Measurements from ENCODE around the gene ZNF605.
"Not testable (repeated sequence)": the region's sequence is repeated elsewhere in the genome, so short reads cannot be mapped to it uniquely, and the experiment has no call there.

The ZNF605 gene

DNA sequence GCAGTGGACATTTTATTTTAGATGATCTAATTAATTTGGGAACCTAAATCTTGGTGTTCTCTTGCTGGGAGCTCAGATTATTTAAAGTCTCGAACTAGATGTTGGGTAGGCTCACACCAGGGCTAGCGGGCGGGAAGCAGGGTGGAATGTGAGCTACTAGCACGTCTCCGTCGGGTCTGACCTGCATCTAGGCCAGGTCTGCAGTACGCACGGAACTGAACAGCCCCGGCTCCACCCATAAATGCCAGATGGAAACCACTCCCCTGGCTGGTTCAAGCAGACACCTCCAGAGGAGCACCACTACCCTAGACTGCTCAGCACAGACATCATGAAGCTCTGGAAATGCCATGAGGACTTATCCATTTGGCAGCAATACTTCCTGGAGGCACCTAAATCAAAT is 10.3 kb downstream of the ZNF605 start:
- H3K36me3 ChIP-seq (ENCODE audit: insufficient read depth, low read depth, low read length): peaks cover 23% of the 10 kb centered on the region
- H3K4me3 ChIP-seq (ENCODE audit: low read length): no peak overlapping the region
- peaks cover 97% of the 10 kb centered on the region for H3K9me3 ChIP-seq (ENCODE audit: insufficient read depth, low read depth, low read length)
- H3K4me1 ChIP-seq (ENCODE audit: insufficient read depth, low read length): no peaks in the 10 kb centered on the region
- no peaks in the 10 kb centered on the region for H3K27me3 ChIP-seq (ENCODE audit: insufficient read depth, low read length)
- no peak overlapping the region for H3K9ac ChIP-seq (ENCODE audit: low read depth, low read length)
- H3K27ac ChIP-seq (ENCODE audit: low read length): no peak overlapping the region

DNA sequence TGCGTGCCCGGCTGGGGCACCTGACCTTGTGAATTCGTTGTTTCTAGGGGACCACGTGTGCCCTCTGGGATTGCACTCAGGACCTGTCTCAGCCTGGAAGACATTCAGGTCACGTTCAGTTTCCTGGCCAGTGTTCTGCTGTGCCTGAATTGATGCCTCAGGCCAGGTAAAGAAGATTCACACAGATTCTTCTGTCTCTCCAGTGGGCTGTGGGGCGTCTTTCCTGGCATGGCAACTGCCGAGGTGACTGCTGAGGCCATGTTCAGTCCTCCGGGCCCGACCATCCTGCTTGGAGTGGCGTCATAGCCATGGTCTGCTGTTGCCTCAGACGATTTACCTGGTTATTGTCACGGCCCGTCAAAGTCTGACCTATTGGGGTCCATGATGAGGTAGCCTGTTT is 13.5 kb downstream of the ZNF605 start:
- peaks cover 74% of the 10 kb centered on the region for H3K9me3 ChIP-seq (ENCODE audit: insufficient read depth, low read depth, low read length)
- no peak overlapping the region for H3K4me3 ChIP-seq (ENCODE audit: low read length)
- H3K9ac ChIP-seq (ENCODE audit: low read depth, low read length): no peak overlapping the region
- H3K36me3 ChIP-seq (ENCODE audit: insufficient read depth, low read depth, low read length): peaks cover 23% of the 10 kb centered on the region
- no peaks in the 10 kb centered on the region for H3K27me3 ChIP-seq (ENCODE audit: insufficient read depth, low read length)
- no peaks in the 10 kb centered on the region for H3K4me1 ChIP-seq (ENCODE audit: insufficient read depth, low read length)
- H3K27ac ChIP-seq (ENCODE audit: low read length): no peak overlapping the region

DNA sequence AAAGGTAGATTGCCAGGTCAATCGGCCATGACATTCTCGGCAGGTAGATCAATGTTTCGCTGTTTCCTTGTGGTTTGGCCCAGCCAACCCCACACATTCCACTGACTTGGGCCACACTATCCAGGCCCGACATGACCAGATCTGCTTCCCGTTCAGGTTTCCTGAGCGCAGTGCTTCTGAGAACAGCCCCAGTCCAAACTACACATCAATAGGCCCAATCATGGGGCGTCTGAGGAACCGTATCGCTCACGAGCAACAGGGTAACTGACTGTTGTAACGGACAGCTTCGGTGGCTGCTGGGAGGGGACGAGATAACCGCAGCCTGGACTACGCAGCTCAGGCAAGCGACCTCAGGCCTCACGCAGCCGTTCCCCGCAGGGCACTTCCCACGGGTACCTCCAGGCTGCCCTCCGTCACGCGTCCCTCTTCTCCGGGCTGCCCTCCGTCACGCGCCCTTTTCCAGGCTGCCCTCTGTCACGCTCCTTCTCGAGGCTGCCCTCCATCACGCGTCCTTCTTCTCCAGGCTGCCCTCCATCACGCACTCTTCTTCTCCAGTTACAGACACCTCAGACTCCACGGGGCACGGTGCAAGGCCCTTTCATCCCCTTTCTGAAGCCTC is 14.7 kb downstream of the ZNF605 start:
- H3K9me3 ChIP-seq (ENCODE audit: insufficient read depth, low read depth, low read length): peaks cover 71% of the 10 kb centered on the region
- no peak overlapping the region for H3K9ac ChIP-seq (ENCODE audit: low read depth, low read length)
- no peaks in the 10 kb centered on the region for H3K4me1 ChIP-seq (ENCODE audit: insufficient read depth, low read length)
- peaks cover 23% of the 10 kb centered on the region for H3K36me3 ChIP-seq (ENCODE audit: insufficient read depth, low read depth, low read length)
- H3K27me3 ChIP-seq (ENCODE audit: insufficient read depth, low read length): no peaks in the 10 kb centered on the region
- no peak overlapping the region for H3K27ac ChIP-seq (ENCODE audit: low read length)
- H3K4me3 ChIP-seq (ENCODE audit: low read length): no peak overlapping the region

DNA sequence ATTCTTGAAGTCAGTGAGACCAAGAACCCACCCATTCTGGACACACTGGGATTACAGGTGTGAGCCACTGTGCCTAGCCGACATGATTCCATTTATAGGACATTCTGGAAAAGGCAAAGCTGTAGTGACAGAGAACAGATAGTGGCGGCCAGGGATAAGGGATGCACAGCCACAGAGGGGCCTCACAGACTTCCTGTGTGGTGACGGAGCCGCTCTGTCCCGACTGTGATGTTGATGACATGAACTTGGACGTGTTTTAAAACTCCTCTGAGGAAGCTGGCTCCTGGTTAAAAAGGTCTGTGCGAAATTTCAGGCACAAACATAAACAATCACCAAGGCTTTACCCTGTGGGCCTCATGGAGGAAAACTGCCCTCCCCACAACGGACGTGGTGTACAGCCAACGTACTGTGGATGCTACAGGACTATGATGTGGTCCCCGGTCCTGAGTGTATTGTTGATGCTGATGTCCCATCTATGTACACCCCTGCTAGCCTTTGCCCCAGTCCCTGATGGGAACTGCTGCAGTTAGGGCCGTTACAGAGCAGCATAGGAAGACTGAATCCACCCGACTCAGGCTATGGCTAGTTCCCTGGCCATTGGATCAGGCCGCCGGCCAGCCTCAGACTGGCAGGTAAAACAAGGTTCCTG is 15.9 kb downstream of the ZNF605 start:
- Histone ChIP-seq H3K4me3 (ENCODE audit: low read length) (no peak overlapping the region), H3K27me3 (ENCODE audit: insufficient read depth, low read length) (no peaks in the 10 kb centered on the region), H3K4me1 (ENCODE audit: insufficient read depth, low read length) (no peaks in the 10 kb centered on the region), H3K27ac (ENCODE audit: low read length) (no peak overlapping the region), H3K9me3 (ENCODE audit: insufficient read depth, low read depth, low read length) (peaks cover 66% of the 10 kb centered on the region), H3K36me3 (ENCODE audit: insufficient read depth, low read depth, low read length) (peaks cover 23% of the 10 kb centered on the region), H3K9ac (ENCODE audit: low read depth, low read length) (no peak overlapping the region)

DNA sequence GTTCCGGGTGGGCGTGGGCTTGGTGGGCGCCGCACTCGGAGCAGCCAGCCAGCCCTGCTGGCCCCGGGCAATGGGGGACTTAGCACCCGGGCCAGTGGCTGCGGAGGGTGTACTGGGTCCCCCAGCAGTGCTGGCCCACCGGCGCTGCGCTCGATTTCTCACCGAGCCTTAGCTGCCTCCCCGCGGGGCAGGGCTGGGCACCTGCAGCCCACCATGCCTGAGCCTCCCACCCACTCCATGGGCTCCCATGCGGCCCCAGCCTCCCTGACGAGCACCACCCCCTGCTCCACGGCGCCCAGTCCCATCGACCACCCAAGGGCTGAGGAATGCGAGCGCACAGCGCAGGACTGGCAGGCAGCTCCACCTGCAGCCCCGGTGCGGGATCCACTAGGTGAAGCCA is 17.3 kb downstream of the ZNF605 start:
- H3K27ac ChIP-seq (ENCODE audit: low read length); H3K9ac ChIP-seq (ENCODE audit: low read depth, low read length); H3K27me3 ChIP-seq (ENCODE audit: insufficient read depth, low read length); H3K4me1 ChIP-seq (ENCODE audit: insufficient read depth, low read length); H3K4me3 ChIP-seq (ENCODE audit: low read length): not testable (repeated sequence)
- Histone ChIP-seq H3K36me3 (ENCODE audit: insufficient read depth, low read depth, low read length) (peaks cover 14% of the 10 kb centered on the region), H3K9me3 (ENCODE audit: insufficient read depth, low read depth, low read length) (peaks cover 67% of the 10 kb centered on the region)

DNA sequence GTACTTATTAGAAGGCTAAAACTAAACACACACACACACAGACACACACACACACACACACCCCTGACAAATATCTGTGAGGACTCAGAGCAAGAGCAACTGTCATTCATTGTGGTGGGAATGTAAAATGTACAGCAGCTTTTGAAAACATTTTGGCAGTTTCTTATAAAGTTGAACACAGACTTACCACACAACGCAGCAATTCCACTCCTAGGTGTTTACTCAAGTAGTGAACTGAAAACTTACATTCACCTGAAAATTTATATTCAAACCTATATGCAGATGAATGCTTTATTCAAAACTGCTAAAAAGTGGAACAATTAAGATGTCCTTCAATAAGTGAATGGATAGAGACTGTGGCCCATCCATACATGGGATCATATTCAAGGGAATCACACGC is 18.6 kb downstream of the ZNF605 start:
- Histone ChIP-seq H3K36me3 (ENCODE audit: insufficient read depth, low read depth, low read length) (peaks cover 4% of the 10 kb centered on the region), H3K4me3 (ENCODE audit: low read length) (no peak overlapping the region), H3K27ac (ENCODE audit: low read length) (no peak overlapping the region), H3K9ac (ENCODE audit: low read depth, low read length) (no peak overlapping the region), H3K4me1 (ENCODE audit: insufficient read depth, low read length) (no peaks in the 10 kb centered on the region), H3K9me3 (ENCODE audit: insufficient read depth, low read depth, low read length) (peaks cover 67% of the 10 kb centered on the region), H3K27me3 (ENCODE audit: insufficient read depth, low read length) (no peaks in the 10 kb centered on the region)

DNA sequence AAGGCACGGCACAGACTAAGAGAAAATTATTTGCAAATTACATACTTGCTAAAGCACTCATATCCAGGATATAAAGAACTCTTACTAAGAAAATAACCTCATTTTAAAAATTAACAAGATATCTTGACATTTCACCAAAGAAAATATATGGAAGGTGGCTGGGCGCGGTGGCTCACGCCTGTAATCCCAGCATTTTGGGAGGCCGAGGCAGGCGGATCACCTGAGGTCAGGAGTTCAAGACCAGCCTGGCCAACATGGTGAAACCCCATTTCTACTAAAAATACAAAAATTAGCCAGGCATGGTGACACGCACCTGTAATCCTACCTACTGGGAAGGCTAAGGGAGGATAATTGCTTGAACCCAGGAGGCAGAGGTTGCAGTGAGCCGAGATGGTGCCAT is 19.2 kb downstream of the ZNF605 start:
- not testable (repeated sequence) for H3K27me3 ChIP-seq (ENCODE audit: insufficient read depth, low read length); H3K4me1 ChIP-seq (ENCODE audit: insufficient read depth, low read length); H3K36me3 ChIP-seq (ENCODE audit: insufficient read depth, low read depth, low read length); H3K4me3 ChIP-seq (ENCODE audit: low read length); H3K9ac ChIP-seq (ENCODE audit: low read depth, low read length); H3K27ac ChIP-seq (ENCODE audit: low read length)
- peaks cover 66% of the 10 kb centered on the region for H3K9me3 ChIP-seq (ENCODE audit: insufficient read depth, low read depth, low read length)

DNA sequence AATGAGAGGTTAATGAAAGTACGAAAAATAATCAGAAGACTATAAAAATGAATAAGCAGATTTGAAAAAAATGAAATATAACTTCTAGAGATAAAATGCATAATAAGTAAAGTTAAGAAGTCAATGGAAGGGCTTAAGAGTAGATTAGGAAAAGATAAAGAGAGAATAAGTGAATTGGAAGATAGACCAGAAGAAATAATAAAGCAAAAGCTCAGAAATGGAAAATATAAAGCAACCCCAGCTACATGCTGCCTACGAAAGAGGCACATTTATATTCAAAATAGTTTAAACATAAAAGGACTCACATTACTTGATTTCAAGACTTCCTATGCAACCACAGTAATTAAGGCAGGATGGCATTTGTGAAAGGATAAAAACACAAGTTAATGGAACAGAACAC is 19.9 kb downstream of the ZNF605 start:
- Histone ChIP-seq H3K36me3 (ENCODE audit: insufficient read depth, low read depth, low read length) (peaks cover 5% of the 10 kb centered on the region), H3K27me3 (ENCODE audit: insufficient read depth, low read length) (no peaks in the 10 kb centered on the region), H3K4me1 (ENCODE audit: insufficient read depth, low read length) (no peaks in the 10 kb centered on the region), H3K9ac (ENCODE audit: low read depth, low read length) (no peak overlapping the region), H3K9me3 (ENCODE audit: insufficient read depth, low read depth, low read length) (peaks cover 66% of the 10 kb centered on the region), H3K27ac (ENCODE audit: low read length) (no peak overlapping the region), H3K4me3 (ENCODE audit: low read length) (no peak overlapping the region)

DNA sequence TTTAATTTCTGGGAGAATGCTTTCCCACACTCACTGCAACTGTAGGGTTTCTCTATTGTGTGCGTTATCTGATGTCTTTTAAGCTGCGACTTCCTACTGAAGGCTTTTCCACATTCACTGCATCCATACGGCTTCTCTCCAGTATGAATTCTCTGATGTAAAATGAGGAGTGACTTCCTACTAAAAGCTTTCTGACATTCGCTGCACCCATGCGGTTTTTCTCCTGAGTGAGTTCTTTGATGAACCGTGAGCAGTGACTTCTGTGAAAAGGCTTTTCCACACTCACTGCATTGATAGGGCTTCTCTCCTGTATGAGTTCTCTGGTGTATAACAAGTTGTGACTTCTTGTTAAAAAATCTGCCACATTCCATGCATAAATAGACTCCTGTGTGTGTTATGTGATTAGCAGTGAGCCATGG is 29.7 kb downstream of the ZNF605 start:
- Histone ChIP-seq H3K36me3 (ENCODE audit: insufficient read depth, low read depth, low read length) (peaks cover 8% of the 10 kb centered on the region; the same call in 1 of the 2 replicates), H3K4me1 (ENCODE audit: insufficient read depth, low read length) (no peaks in the 10 kb centered on the region), H3K27me3 (ENCODE audit: insufficient read depth, low read length) (no peaks in the 10 kb centered on the region), H3K27ac (ENCODE audit: low read length) (no peak overlapping the region), H3K4me3 (ENCODE audit: low read length) (0 out of 2 replicates have a peak overlapping the region, but pooled peaks have one; percentile 2), H3K9ac (ENCODE audit: low read depth, low read length) (no peak overlapping the region), H3K9me3 (ENCODE audit: insufficient read depth, low read depth, low read length) (peaks cover 92% of the 10 kb centered on the region)

DNA sequence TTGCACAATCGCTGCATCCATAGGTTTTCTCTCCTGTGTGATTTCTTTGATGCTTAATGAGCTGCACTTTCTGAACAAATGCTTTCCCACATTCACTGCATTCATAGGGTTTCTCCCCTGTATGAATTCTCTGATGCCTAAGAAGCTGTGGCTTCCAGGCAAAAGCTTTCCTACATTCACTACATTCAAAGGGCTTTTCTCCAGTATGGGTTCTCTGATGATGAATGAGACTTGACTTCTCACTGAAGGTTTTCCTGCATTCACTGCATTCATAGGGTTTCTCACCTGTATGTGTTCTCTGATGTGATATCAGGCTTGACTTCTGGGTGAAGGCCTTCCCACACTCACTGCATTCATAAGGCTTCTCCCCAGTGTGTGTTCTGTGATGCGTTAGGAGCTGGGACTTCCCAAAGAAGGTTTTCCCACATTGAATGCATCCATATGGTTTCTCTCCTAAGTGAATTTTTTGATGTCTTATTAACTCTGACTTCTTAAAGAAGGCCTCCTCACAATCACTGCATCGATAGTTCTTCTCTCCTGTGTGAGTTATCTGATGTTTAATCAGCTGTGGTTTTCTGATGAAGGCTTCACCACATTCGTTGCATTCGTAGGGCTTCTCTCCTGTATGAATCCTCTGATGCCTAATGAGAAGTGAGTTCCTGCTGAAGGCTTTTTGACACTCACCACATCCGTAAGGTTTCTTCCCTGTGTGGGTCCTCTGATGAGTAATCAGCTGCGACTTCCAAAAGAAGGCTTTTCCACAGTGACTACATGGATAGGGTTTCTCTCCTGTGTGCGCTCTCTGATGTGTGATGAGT is 30.3 kb downstream of the ZNF605 start:
- H3K36me3 ChIP-seq (ENCODE audit: insufficient read depth, low read depth, low read length): peaks cover 5% of the 10 kb centered on the region; the same call in 1 of the 2 replicates
- no peak overlapping the region for H3K27ac ChIP-seq (ENCODE audit: low read length)

DNA sequence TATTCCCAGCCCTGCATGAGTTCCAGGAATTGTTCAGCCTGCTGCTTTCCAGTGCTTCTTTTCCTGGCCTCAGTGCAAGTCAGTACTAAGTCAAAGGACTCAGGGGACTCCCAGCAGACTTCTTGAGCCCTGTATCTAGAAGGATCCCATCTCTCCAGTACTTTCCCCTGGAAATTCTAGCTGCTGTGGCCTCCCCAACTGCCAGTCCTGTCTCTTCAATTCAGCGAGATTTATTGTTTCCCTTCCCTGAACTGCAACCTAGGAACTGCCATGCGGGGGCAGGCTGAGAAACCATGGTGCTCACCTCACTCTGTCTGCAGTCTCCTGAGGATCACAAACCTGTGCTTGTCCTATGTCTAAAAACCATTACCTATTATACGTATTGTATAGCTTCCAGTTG is 31.8 kb downstream of the ZNF605 start:
- Histone ChIP-seq H3K4me1 (ENCODE audit: insufficient read depth, low read length) (no peaks in the 10 kb centered on the region), H3K4me3 (ENCODE audit: low read length) (0 out of 2 replicates have a peak overlapping the region, but pooled peaks have one; percentile 9), H3K27ac (ENCODE audit: low read length) (no peak overlapping the region), H3K36me3 (ENCODE audit: insufficient read depth, low read depth, low read length) (peaks cover 5% of the 10 kb centered on the region; the same call in 1 of the 2 replicates), H3K27me3 (ENCODE audit: insufficient read depth, low read length) (no peaks in the 10 kb centered on the region), H3K9ac (ENCODE audit: low read depth, low read length) (no peak overlapping the region), H3K9me3 (ENCODE audit: insufficient read depth, low read depth, low read length) (peaks cover 93% of the 10 kb centered on the region)

More for the DNA sequence above, 30.3 kb downstream of the ZNF605 start:
- Histone ChIP-seq H3K9me3 (ENCODE audit: insufficient read depth, low read depth, low read length) (peaks cover 92% of the 10 kb centered on the region), H3K4me1 (ENCODE audit: insufficient read depth, low read length) (no peaks in the 10 kb centered on the region), H3K27me3 (ENCODE audit: insufficient read depth, low read length) (no peaks in the 10 kb centered on the region), H3K4me3 (ENCODE audit: low read length) (peak overlapping the region; percentile 2; the same call in 1 of the 2 replicates), H3K9ac (ENCODE audit: low read depth, low read length) (no peak overlapping the region)
